GM23338 (cell line): ENCODE measurements around the gene CPT2. TPM values are rescaled to one million over a fixed set of nuclear protein-coding genes. Genes with fewer than 3 reads are reported as not detected.
"Not testable (repeated sequence)": the region's sequence is repeated elsewhere in the genome, so short reads cannot be mapped to it uniquely, and the experiment has no call there.

Source experiments
- ATAC-seq: fragments of 200-7000 bp; cut with Tn5 transposase; 3 replicates; pipeline ENCODE4 v1.9.1; 2020
- DNase-seq: peaks from one replicate; pipeline ENCODE4 v3.0.0-alpha.2; 2015; ENCODE audit warnings: low spot score
- H2AFZ ChIP-seq: fragments of 200-600 bp; sonication (generic); 2 replicates; pipeline ENCODE4 v1.8.0; 2016; ENCODE audit warnings: antibody characterized with exemption, mild to moderate bottlenecking, moderate library complexity
- H3F3A ChIP-seq: fragments of 200-600 bp; sonication (generic); replicated peaks from 2 replicates; pipeline ENCODE4 v1.8.0; 2017; ENCODE audit warnings: antibody characterized with exemption, mixed run types, low read depth
- H3K27ac ChIP-seq: fragments of 200-600 bp; sonication (generic); 2 replicates; pipeline ENCODE4 v1.6.1; 2016; ENCODE audit warnings: low read depth
- H3K27me3 ChIP-seq: fragments of 200-600 bp; sonication (generic); 2 replicates; pipeline ENCODE4 v1.8.0; 2016; ENCODE audit warnings: mild to moderate bottlenecking, mixed run types, moderate library complexity; ENCODE audit not compliant: insufficient read depth
- H3K36me3 ChIP-seq: fragments of 200-600 bp; sonication (generic); 2 replicates; pipeline ENCODE4 v1.8.0; 2016; ENCODE audit warnings: mild to moderate bottlenecking; ENCODE audit not compliant: insufficient read depth
- H3K4me1 ChIP-seq: fragments of 200-600 bp; sonication (generic); 2 replicates; pipeline ENCODE4 v1.8.0; 2016; ENCODE audit warnings: mild to moderate bottlenecking, moderate library complexity; ENCODE audit not compliant: insufficient read depth
- H3K4me2 ChIP-seq: fragments of 200-600 bp; sonication (generic); 2 replicates; pipeline ENCODE4 v1.7.1; 2017; ENCODE audit warnings: mixed run types
- H3K4me3 ChIP-seq: fragments of 200-600 bp; sonication (generic); 2 replicates; pipeline ENCODE4 v1.6.1; 2016; ENCODE audit warnings: mixed run types
- H3K79me2 ChIP-seq: fragments of 200-600 bp; sonication (generic); replicated peaks from 2 replicates; pipeline ENCODE4 v1.8.0; 2017; ENCODE audit warnings: mild to moderate bottlenecking; ENCODE audit not compliant: insufficient read depth
- H3K9me2 ChIP-seq: fragments of 200-600 bp; sonication (generic); 2 replicates; pipeline ENCODE4 v1.8.0; 2017; ENCODE audit not compliant: insufficient read depth
- H4K20me1 ChIP-seq: fragments of 200-600 bp; sonication (generic); replicated peaks from 2 replicates; pipeline ENCODE4 v1.8.0; 2017; ENCODE audit warnings: mild to moderate bottlenecking; ENCODE audit not compliant: insufficient read depth
- H3K27ac Mint-ChIP-seq: 2 replicates; pipeline ENCODE4 v1.8.0; 2020; ENCODE audit warnings: inconsistent platforms, mild to moderate bottlenecking, moderate library complexity, mixed read lengths
- H3K27me3 Mint-ChIP-seq: 3 replicates; pipeline ENCODE4 v1.8.0; 2022; ENCODE audit warnings: low read depth, mild to moderate bottlenecking, moderate library complexity, mixed read lengths, inconsistent platforms; ENCODE audit not compliant: insufficient read depth, poor library complexity
- H3K36me3 Mint-ChIP-seq: 3 replicates; pipeline ENCODE4 v1.8.0; 2021; ENCODE audit warnings: low read depth, mild to moderate bottlenecking, inconsistent platforms, moderate library complexity, mixed read lengths
- H3K4me1 Mint-ChIP-seq: 3 replicates; pipeline ENCODE4 v1.8.0; 2020; ENCODE audit warnings: mild to moderate bottlenecking, inconsistent platforms, mixed read lengths
- H3K4me3 Mint-ChIP-seq: 3 replicates; pipeline ENCODE4 v1.8.0; 2021; ENCODE audit warnings: moderate library complexity, mild to moderate bottlenecking, inconsistent platforms, mixed read lengths
- H3K9me3 Mint-ChIP-seq: 3 replicates; pipeline ENCODE4 v1.8.0; 2020; ENCODE audit warnings: moderate library complexity, mild to moderate bottlenecking, inconsistent platforms, mixed read lengths
- CREB1 ChIP-seq: fragments of 250-450 bp; sonication (Bioruptor Pico); IDR thresholded peaks from 2 replicates; pipeline ENCODE4 v1.5.0; 2020; ENCODE audit warnings: low read depth, mild to moderate bottlenecking, moderate library complexity
- CTCF ChIP-seq, 2 experiments: fragments of 200-600 bp in 1 of 2; sonication (generic) in 1 of 2; conservative IDR thresholded peaks; 2 replicates each; pipeline versions ENCODE4 v1.5.1 to v1.6.1; 2016 to 2017; ENCODE audit warnings: antibody characterized with exemption in 2 of 2, low read depth in 2 of 2, mild to moderate bottlenecking in 2 of 2, moderate library complexity in 1 of 2
- EZH2 ChIP-seq: fragments of 200-600 bp; sonication (generic); IDR thresholded peaks from one replicate; pipeline ENCODE4 v1.8.0; 2017; ENCODE audit warnings: antibody characterized with exemption, mild to moderate bottlenecking, low read depth; ENCODE audit not compliant: unreplicated experiment
- NANOG ChIP-seq: IDR thresholded peaks from 2 replicates; pipeline ENCODE4 v1.6.1; 2016; ENCODE audit warnings: antibody characterized with exemption, borderline replicate concordance
- STAT1 ChIP-seq: IDR thresholded peaks from one replicate; pipeline ENCODE4 v1.6.1; 2016; ENCODE audit warnings: antibody characterized with exemption; ENCODE audit not compliant: unreplicated experiment
- polyA plus RNA-seq: library from polyadenylated mRNA; unstranded; fragments of >200 nt; fragmentation: Nextera tagmentation; extraction: Ambion mirVana; gene quantifications from 2 replicates; pipeline ENCODE4 v1.2.1, GENCODE V29; 2016
- total RNA-seq: library from RNA; depleted of rRNA; stranded (reverse); fragments of >200 nt; shearing (Covaris generic); gene quantifications from 2 replicates; pipeline ENCODE4 v1.2.3, GENCODE V29; 2014
- TF ChIP-seq, protein P1 (sequence below): IDR thresholded peaks from 2 replicates; pipeline ENCODE4 v1.6.1; 2016; ENCODE audit warnings: antibody characterized with exemption

Gene CPT2
- total and polyA plus RNA-seq, 2 experiments from 2014 or later, result 11.2 to 30.6 TPM

DNA sequence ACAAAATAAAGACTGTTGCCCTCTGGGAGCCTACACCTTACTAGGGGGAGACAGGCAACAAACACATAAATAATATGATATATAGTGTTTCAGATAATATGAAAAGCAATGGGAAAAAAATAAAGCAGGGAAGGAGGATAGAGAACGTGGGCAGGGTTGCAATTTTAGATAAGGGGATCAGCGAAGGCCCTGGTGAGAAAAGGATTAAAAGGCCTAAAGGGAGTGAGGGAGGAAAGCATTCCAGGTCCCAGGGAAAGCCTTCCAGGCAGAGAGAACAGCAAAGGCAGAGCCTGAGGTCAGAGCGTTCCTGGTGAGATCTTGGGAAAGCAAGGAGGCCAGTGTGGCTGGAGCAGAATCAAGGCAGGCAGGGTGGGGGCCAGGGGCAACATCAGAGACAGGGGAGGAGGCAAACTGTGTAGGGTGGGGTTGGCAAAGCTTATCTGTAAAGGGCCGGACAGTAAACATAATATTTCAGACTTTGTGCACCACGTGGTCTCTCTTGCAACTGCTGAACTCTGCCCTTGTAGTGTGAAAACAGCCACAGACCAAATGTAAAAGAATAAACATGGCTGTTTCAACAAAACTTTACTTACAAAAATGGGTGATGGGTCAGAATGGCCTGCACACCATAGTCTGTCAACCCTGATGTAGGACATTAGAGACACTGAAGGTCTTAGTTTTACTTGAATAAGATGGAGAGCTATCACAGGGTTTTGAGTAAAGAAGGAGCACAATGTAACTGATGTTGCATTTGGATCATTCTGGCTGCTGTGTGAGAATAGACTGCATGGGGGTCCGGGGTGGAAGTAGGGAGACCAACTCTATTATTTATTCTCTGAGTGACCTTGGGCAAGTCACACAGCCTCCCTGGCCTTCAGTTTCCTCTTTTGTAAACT is 13.3 kb upstream of the CPT2 start (continued):
- no peak for TF ChIP-seq NANOG
- TF ChIP-seq STAT1, result no peak
- TF ChIP-seq, protein P1, sequence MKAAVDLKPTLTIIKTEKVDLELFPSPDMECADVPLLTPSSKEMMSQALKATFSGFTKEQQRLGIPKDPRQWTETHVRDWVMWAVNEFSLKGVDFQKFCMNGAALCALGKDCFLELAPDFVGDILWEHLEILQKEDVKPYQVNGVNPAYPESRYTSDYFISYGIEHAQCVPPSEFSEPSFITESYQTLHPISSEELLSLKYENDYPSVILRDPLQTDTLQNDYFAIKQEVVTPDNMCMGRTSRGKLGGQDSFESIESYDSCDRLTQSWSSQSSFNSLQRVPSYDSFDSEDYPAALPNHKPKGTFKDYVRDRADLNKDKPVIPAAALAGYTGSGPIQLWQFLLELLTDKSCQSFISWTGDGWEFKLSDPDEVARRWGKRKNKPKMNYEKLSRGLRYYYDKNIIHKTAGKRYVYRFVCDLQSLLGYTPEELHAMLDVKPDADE, result no peak
- no peak for TF ChIP-seq CTCF (conservative IDR thresholded peaks at IDR 0.05; ENCODE audit: low read depth in 2 of 2)

GRCh38 chr1:53185955-53186297 is 10.7 kb upstream of the CPT2 start:
- ATAC-seq, H3K36me3 Mint-ChIP-seq, H3K4me2 ChIP-seq, H3K9me3 Mint-ChIP-seq, H3F3A ChIP-seq, H3K36me3 ChIP-seq, H3K79me2 ChIP-seq, H3K27ac Mint-ChIP-seq, H3K9me2 ChIP-seq, H3K4me1 ChIP-seq, H2AFZ ChIP-seq, H3K4me3 Mint-ChIP-seq, H3K4me3 ChIP-seq, H4K20me1 ChIP-seq, H3K27me3 Mint-ChIP-seq, H3K27ac ChIP-seq, DNase-seq, H3K4me1 Mint-ChIP-seq, H3K27me3 ChIP-seq: not testable (repeated sequence)

DNA sequence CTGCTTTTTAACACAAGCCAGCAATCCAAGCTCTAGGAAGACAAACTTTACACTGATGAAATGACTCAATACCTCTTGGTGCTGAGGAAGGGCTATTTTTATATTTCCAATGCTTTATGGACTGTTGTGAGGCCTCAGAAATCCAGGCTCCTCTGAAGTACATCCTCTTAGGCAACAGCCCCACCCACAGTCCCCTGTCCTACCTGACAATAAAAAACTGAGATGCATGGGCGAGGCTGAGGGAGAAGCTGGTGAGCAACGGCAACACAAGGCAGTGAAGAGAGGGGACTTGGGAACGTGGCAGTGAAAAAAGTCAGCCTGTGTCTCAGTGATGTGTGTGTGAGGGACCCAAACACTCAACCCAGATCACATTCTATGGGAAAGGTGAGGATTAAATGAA is 10.1 kb upstream of the CPT2 start:
- H3K36me3 ChIP-seq, result no peaks in the 10 kb centered on the region
- H3K4me1 ChIP-seq, result no peaks in the 10 kb centered on the region
- DNase-seq, result no peak
- no peak overlapping the region for H3K27ac ChIP-seq
- no peak overlapping the region for H3K27ac Mint-ChIP-seq
- no peaks in the 10 kb centered on the region for H4K20me1 ChIP-seq
- no peak for TF ChIP-seq EZH2
- TF ChIP-seq CREB1, result no peak
- TF ChIP-seq STAT1, result no peak
- no peak overlapping the region for H3K4me3 Mint-ChIP-seq
- H3F3A ChIP-seq, result no peaks in the 10 kb centered on the region
- H3K27me3 ChIP-seq, result no peaks in the 10 kb centered on the region
- no peaks in the 10 kb centered on the region for H3K79me2 ChIP-seq
- no peaks in the 10 kb centered on the region for H3K36me3 Mint-ChIP-seq
- H3K4me3 ChIP-seq, result no peak overlapping the region
- H3K4me1 Mint-ChIP-seq, result peaks cover 8% of the 10 kb centered on the region; the same call in 2 of the 3 replicates
- H3K27me3 Mint-ChIP-seq, result peaks cover 2% of the 10 kb centered on the region
- H3K9me3 Mint-ChIP-seq, result no peaks in the 10 kb centered on the region
- H3K9me2 ChIP-seq, result no peaks in the 10 kb centered on the region
- no peak overlapping the region for H2AFZ ChIP-seq
- no peak for ATAC-seq
- no peak overlapping the region for H3K4me2 ChIP-seq
